ENCODE data around the gene SDCCAG8.

The SDCCAG8 gene

DNA sequence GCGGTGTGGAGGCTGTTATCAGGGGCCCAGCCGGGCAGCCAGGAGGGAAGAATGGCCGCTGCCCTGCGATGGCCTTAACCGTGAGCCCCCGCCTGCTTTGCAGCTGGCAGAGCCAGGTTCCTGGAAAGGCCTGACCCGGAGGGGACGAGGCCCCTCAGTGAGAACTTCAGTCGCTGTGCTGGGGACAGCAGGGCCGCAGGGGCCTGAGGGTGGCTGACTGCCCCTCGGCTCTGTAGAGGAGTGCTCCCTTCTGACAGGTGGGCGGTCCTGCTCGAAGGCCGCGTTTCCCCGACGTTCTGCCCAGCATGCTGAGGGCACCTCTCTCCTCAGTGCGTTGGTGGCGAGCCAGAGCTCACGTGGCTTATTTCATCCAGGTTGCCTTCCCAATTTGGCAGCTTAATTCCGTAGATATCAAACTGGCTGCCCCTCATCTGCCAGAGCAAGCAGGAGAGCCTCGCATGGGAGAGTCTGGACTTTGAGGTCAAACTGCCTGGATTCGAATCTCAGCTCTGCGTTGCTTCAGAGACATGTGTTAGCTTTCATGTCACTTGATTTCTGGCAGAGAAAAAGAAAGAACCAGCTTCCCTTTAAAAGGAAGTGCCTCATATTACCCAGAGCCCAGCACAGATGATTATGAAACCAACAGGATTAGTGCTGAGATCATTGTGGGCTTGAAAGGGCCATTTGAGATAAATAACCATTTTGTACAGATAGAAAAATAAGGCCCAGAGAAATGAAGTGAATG, 239.8 kb downstream of the SDCCAG8 start:
- DNase-seq (ENCODE audit: extremely low spot score) = no peak
- TF ChIP-seq FOXK2 (IDR thresholded peaks at IDR 0.05) = no peak
- TF ChIP-seq SUZ12 (IDR thresholded peaks at IDR 0.05) = no peak
- TF ChIP-seq L3MBTL2 (conservative IDR thresholded peaks at IDR 0.05) = no peak
- TF ChIP-seq FOXM1 (IDR thresholded peaks at IDR 0.05; ENCODE audit: borderline replicate concordance) = no peak
- TF ChIP-seq, protein P1, sequence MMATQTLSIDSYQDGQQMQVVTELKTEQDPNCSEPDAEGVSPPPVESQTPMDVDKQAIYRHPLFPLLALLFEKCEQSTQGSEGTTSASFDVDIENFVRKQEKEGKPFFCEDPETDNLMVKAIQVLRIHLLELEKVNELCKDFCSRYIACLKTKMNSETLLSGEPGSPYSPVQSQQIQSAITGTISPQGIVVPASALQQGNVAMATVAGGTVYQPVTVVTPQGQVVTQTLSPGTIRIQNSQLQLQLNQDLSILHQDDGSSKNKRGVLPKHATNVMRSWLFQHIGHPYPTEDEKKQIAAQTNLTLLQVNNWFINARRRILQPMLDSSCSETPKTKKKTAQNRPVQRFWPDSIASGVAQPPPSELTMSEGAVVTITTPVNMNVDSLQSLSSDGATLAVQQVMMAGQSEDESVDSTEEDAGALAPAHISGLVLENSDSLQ (IDR thresholded peaks at IDR 0.05) = no peak
- no peak for TF ChIP-seq ELF4 (IDR thresholded peaks at IDR 0.05)
- no peak for TF ChIP-seq ARNT (IDR thresholded peaks at IDR 0.05)
- ChIA-PET POLR2A (no interaction called here), CTCF (no interaction called here)

DNA sequence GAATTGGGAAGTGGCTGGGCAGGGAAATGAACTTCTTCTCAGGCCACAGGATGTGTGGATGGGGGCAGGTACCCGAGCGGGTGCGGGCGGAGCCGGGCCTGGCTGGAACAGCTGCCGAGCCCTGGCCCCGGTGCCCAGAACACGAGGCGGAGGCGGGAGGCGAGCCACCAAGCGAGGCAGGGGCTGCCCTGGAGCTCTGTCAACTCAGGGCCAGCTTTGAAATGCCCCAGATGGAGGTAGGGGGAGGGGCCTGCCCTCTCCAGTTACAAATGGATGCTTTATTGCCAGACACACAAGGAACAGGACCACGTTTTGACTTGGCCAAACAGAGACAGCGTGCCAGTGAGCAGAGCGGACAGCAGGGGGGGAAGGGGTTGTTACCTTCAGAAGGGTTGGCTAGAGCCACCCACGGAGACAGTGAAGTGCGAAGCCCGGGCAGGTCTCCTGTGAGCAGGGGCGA, 240.4 kb downstream of the SDCCAG8 start:
- TF ChIP-seq TARDBP (IDR thresholded peaks at IDR 0.05) (no peak), NFRKB (IDR thresholded peaks at IDR 0.05) (no peak), HDGF (IDR thresholded peaks at IDR 0.05; ENCODE audit: borderline replicate concordance) (no peak), ELF4 (IDR thresholded peaks at IDR 0.05) (no peak)
- ChIA-PET POLR2A (no interaction called here), CTCF (no interaction called here)
- no peak for DNase-seq (ENCODE audit: extremely low spot score)

GRCh38 chr1:243496806-243497205, 241.0 kb downstream of the SDCCAG8 start:
- ChIA-PET POLR2A (no interaction called here), CTCF (no interaction called here)
- TF ChIP-seq L3MBTL2 (conservative IDR thresholded peaks at IDR 0.05) = no peak
- TF ChIP-seq, protein P1 (IDR thresholded peaks at IDR 0.05) = no peak
- TF ChIP-seq FOXK2 (IDR thresholded peaks at IDR 0.05) = no peak
- no peak for TF ChIP-seq TARDBP (IDR thresholded peaks at IDR 0.05)
- TF ChIP-seq FOXM1 (IDR thresholded peaks at IDR 0.05; ENCODE audit: borderline replicate concordance) = no peak
- TF ChIP-seq FOXA1 (IDR thresholded peaks at IDR 0.05) = no peak
- no peak for TF ChIP-seq HDGF (IDR thresholded peaks at IDR 0.05; ENCODE audit: borderline replicate concordance)
- no peak for TF ChIP-seq NFRKB (IDR thresholded peaks at IDR 0.05)
- TF ChIP-seq BHLHE40 (IDR thresholded peaks at IDR 0.05; ENCODE audit: borderline replicate concordance) = no peak
- no peak for TF ChIP-seq LEF1 (IDR thresholded peaks at IDR 0.05; ENCODE audit: borderline replicate concordance)
- no peak for TF ChIP-seq SP1 (IDR thresholded peaks at IDR 0.05)
- no peak for TF ChIP-seq ELF4 (IDR thresholded peaks at IDR 0.05)
- no peak for TF ChIP-seq CTBP1 (IDR thresholded peaks at IDR 0.05; ENCODE audit: borderline replicate concordance)
- TF ChIP-seq ARNT (IDR thresholded peaks at IDR 0.05) = no peak
- TF ChIP-seq SUZ12 (IDR thresholded peaks at IDR 0.05) = no peak

DNA sequence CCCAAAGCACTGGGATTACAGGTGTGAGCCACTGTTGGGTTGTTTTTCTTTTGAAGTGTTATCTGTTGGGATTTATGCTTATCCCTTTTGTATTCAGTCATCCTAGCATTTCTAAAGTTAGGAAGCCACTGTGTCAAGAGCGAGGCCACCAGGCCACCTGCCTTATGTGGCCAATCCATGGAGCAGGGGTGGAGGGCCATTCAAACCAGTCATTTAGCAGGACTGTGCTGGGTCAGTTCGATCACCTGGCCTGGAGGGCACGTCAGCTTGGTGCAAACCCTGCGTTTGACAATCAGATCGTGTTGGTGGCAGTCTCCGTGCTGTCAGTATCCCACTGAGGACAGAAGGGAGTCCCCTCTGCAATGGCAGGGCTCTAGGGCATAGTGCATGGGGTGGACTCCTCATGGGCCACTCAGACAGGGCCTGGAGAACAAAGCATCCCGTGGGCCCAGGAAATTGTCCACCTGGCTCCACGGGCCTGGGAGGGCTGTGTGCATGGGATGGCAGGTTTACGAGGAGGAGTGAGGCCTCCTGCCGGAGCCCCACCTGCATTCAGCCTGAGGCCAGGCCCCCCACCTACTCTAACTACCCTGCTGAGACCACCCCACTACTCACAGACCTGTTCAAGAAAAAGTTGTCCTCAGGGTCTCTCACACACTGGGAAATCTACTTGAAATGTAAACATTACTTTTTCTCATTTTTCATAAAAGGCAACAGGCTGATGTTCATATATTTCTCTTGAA, 242.3 kb downstream of the SDCCAG8 start:
- POLR2A ChIA-PET = no interaction called here
- CTCF ChIA-PET = no interaction called here
- TF ChIP-seq ZNF384 (IDR thresholded peaks at IDR 0.05) (no peak), SP1 (IDR thresholded peaks at IDR 0.05) (no peak)
- no peak for DNase-seq (ENCODE audit: extremely low spot score)

More at GRCh38 chr1:243496806-243497205, 241.0 kb downstream of the SDCCAG8 start:
- DNase-seq (ENCODE audit: extremely low spot score) = no peak

GRCh38 chr1:243499248-243499647, 243.4 kb downstream of the SDCCAG8 start:
- TF ChIP-seq L3MBTL2 (conservative IDR thresholded peaks at IDR 0.05) (no peak), SUZ12 (IDR thresholded peaks at IDR 0.05) (no peak), LEF1 (IDR thresholded peaks at IDR 0.05; ENCODE audit: borderline replicate concordance) (no peak), ARNT (IDR thresholded peaks at IDR 0.05) (no peak), HDGF (IDR thresholded peaks at IDR 0.05; ENCODE audit: borderline replicate concordance) (no peak), FOXM1 (IDR thresholded peaks at IDR 0.05; ENCODE audit: borderline replicate concordance) (no peak), NFRKB (IDR thresholded peaks at IDR 0.05) (no peak), TARDBP (IDR thresholded peaks at IDR 0.05) (no peak), BHLHE40 (IDR thresholded peaks at IDR 0.05; ENCODE audit: borderline replicate concordance) (no peak), ZNF384 (IDR thresholded peaks at IDR 0.05) (no peak), CTBP1 (IDR thresholded peaks at IDR 0.05; ENCODE audit: borderline replicate concordance) (no peak), SP1 (IDR thresholded peaks at IDR 0.05) (no peak), FOXA1 (IDR thresholded peaks at IDR 0.05) (no peak), FOXK2 (IDR thresholded peaks at IDR 0.05) (no peak), ELF4 (IDR thresholded peaks at IDR 0.05) (no peak)
- TF ChIP-seq, protein P1 (IDR thresholded peaks at IDR 0.05) = no peak
- ChIA-PET POLR2A (no interaction called here), CTCF (no interaction called here)
- DNase-seq (ENCODE audit: extremely low spot score) = no peak

DNA sequence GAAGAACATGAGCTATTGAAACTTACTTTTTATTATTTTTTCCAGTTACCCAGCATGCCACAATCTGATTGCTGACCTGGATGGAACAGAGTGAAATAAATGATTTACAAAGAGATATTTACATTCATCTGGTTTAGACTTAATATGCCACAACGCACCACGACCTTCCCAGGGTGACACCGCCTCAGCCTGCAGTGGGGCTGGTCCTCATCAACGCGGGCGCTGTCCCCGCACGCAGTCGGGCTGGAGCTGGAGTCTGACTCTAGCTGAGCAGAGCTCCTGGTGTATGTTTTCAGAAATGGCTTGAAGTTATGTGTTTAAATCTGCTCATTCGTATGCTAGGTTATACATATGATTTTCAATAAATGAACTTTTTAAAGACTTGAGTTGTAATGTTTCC, 243.9 kb downstream of the SDCCAG8 start:
- CTCF ChIA-PET = no interaction called here
- POLR2A ChIA-PET = no interaction called here
- TF ChIP-seq HDGF (IDR thresholded peaks at IDR 0.05; ENCODE audit: borderline replicate concordance) (no peak), CTBP1 (IDR thresholded peaks at IDR 0.05; ENCODE audit: borderline replicate concordance) (no peak), NFRKB (IDR thresholded peaks at IDR 0.05) (no peak), LEF1 (IDR thresholded peaks at IDR 0.05; ENCODE audit: borderline replicate concordance) (no peak)
- TF ChIP-seq, protein P1 (IDR thresholded peaks at IDR 0.05) = no peak
- DNase-seq (ENCODE audit: extremely low spot score) = no peak
